Measurements from ENCODE around the gene CLTC.
A peak's percentile ranks its signal among the peaks of the same experiment; 100 is the strongest.

Gene CLTC

GRCh38 chr17:59621771-59622170 lies 2.1 kb downstream of the CLTC start:
- no peak for TF ChIP-seq CTCF (IDR thresholded peaks at IDR 0.05; ENCODE audit: low read depth, low read length)
- no peak for DNase-seq (ENCODE audit: low read depth in 2 of 2)
- peak overlapping the region; percentile 97 to 98 for H3K4me3 ChIP-seq (replicated peaks in 1 of 2; ENCODE audit: low read depth in 2 of 2, low read length in 2 of 2)

GRCh38 chr17:59623151-59623550 lies 3.5 kb downstream of the CLTC start:
- no peak for TF ChIP-seq CTCF (IDR thresholded peaks at IDR 0.05; ENCODE audit: low read depth, low read length)
- H3K4me3 ChIP-seq (replicated peaks in 1 of 2; ENCODE audit: low read depth in 2 of 2, low read length in 2 of 2), result peak overlapping the region in 1 of 2 donors; percentile 4
- DNase-seq (ENCODE audit: low read depth in 2 of 2), result peak; percentile 29 to 53

GRCh38 chr17:59626756-59627155 lies 7.1 kb downstream of the CLTC start:
- no peak for TF ChIP-seq CTCF (IDR thresholded peaks at IDR 0.05; ENCODE audit: low read depth, low read length)
- H3K4me3 ChIP-seq (replicated peaks in 1 of 2; ENCODE audit: low read depth in 2 of 2, low read length in 2 of 2), result no peak overlapping the region
- DNase-seq (ENCODE audit: low read depth in 2 of 2), result no peak

- no peak overlapping the region for H3K4me3 ChIP-seq (replicated peaks in 1 of 2; ENCODE audit: low read depth in 2 of 2, low read length in 2 of 2)
- TF ChIP-seq CTCF (IDR thresholded peaks at IDR 0.05; ENCODE audit: low read depth, low read length), result no peak
- DNase-seq (ENCODE audit: low read depth in 2 of 2), result no peak
Observed at GRCh38 chr17:59627274-59627673, 7.6 kb downstream of the CLTC start.

- no peak for DNase-seq (ENCODE audit: low read depth in 2 of 2)
- H3K4me3 ChIP-seq (replicated peaks in 1 of 2; ENCODE audit: low read depth in 2 of 2, low read length in 2 of 2), result no peak overlapping the region
- no peak for TF ChIP-seq CTCF (IDR thresholded peaks at IDR 0.05; ENCODE audit: low read depth, low read length)
Observed at GRCh38 chr17:59627770-59628171, 8.1 kb downstream of the CLTC start.

DNA sequence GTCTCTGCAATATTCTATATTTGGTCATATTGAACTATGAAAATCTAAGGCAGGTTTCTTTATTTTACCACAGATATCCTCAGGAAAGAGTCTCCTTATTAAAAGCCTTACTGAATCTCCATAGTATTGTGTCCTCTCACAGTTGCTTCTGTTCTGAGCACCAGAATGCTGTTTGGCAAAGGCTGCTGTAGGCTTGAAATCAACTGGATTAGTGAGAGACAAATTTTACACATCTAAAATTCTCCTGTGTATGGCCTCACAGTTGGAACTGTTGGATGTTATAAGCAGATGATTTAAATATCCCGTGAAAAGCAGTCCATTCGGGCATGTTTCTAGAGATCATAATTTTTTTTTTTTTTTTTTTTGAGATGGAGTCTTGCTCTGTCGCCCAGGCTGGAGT lies 9.5 kb downstream of the CLTC start:
- no peak overlapping the region for H3K4me3 ChIP-seq (replicated peaks in 1 of 2; ENCODE audit: low read depth in 2 of 2, low read length in 2 of 2)
- DNase-seq (ENCODE audit: low read depth in 2 of 2), result no peak
- no peak for TF ChIP-seq CTCF (IDR thresholded peaks at IDR 0.05; ENCODE audit: low read depth, low read length)

GRCh38 chr17:59631276-59631675 lies 11.6 kb downstream of the CLTC start:
- DNase-seq (ENCODE audit: low read depth in 2 of 2), result no peak
- TF ChIP-seq CTCF (IDR thresholded peaks at IDR 0.05; ENCODE audit: low read depth, low read length), result no peak
- H3K4me3 ChIP-seq (replicated peaks in 1 of 2; ENCODE audit: low read depth in 2 of 2, low read length in 2 of 2), result no peak overlapping the region
